ENCODE measurements around the gene LAMA2.

LAMA2 gene

GRCh38 chr6:129279343-129280292 is 396.7 kb downstream of the LAMA2 start:
- no peak for DNase-seq (ENCODE audit: low read depth)
- TF ChIP-seq MYC (IDR thresholded peaks at IDR 0.05; ENCODE audit: low read depth, low read length), result no peak
- no peak for TF ChIP-seq CTCF (IDR thresholded peaks at IDR 0.05; ENCODE audit: low read depth, low read length)
- no peak for TF ChIP-seq MAX (IDR thresholded peaks at IDR 0.05; ENCODE audit: low read depth, low read length)
- no peak for TF ChIP-seq POLR2A (IDR thresholded peaks at IDR 0.05; ENCODE audit: extremely low read depth, insufficient read length)
- no peak overlapping the region for H3K4me3 ChIP-seq (ENCODE audit: low read depth, low read length)

- no peak for DNase-seq (ENCODE audit: low read depth)
- TF ChIP-seq POLR2A (IDR thresholded peaks at IDR 0.05; ENCODE audit: extremely low read depth, insufficient read length), result no peak
- H3K4me3 ChIP-seq (ENCODE audit: low read depth, low read length), result no peak overlapping the region
These were observed 397.3 kb downstream of the LAMA2 start for GRCh38 chr6:129280293-129280644.

- no peak for DNase-seq (ENCODE audit: low read depth)
- TF ChIP-seq MYC (IDR thresholded peaks at IDR 0.05; ENCODE audit: low read depth, low read length), result no peak
- no peak for TF ChIP-seq CTCF (IDR thresholded peaks at IDR 0.05; ENCODE audit: low read depth, low read length)
- no peak for TF ChIP-seq POLR2A (IDR thresholded peaks at IDR 0.05; ENCODE audit: extremely low read depth, insufficient read length)
- no peak for TF ChIP-seq MAX (IDR thresholded peaks at IDR 0.05; ENCODE audit: low read depth, low read length)
- H3K4me3 ChIP-seq (ENCODE audit: low read depth, low read length), result no peak overlapping the region
These were observed 397.8 kb downstream of the LAMA2 start for GRCh38 chr6:129280749-129281148.

- no peak for TF ChIP-seq MAX (IDR thresholded peaks at IDR 0.05; ENCODE audit: low read depth, low read length)
- no peak for TF ChIP-seq MYC (IDR thresholded peaks at IDR 0.05; ENCODE audit: low read depth, low read length)
- TF ChIP-seq CTCF (IDR thresholded peaks at IDR 0.05; ENCODE audit: low read depth, low read length), result no peak
- TF ChIP-seq POLR2A (IDR thresholded peaks at IDR 0.05; ENCODE audit: extremely low read depth, insufficient read length), result no peak
- no peak overlapping the region for H3K4me3 ChIP-seq (ENCODE audit: low read depth, low read length)
- no peak for DNase-seq (ENCODE audit: low read depth)
These were observed 398.3 kb downstream of the LAMA2 start for GRCh38 chr6:129281168-129281796.

- no peak for DNase-seq (ENCODE audit: low read depth)
- no peak overlapping the region for H3K4me3 ChIP-seq (ENCODE audit: low read depth, low read length)
- TF ChIP-seq MYC (IDR thresholded peaks at IDR 0.05; ENCODE audit: low read depth, low read length) (no peak), CTCF (IDR thresholded peaks at IDR 0.05; ENCODE audit: low read depth, low read length) (no peak), MAX (IDR thresholded peaks at IDR 0.05; ENCODE audit: low read depth, low read length) (no peak), POLR2A (IDR thresholded peaks at IDR 0.05; ENCODE audit: extremely low read depth, insufficient read length) (no peak)
These were observed 399.1 kb downstream of the LAMA2 start for GRCh38 chr6:129282019-129282418.

GRCh38 chr6:129284225-129284624 is 401.3 kb downstream of the LAMA2 start:
- DNase-seq (ENCODE audit: low read depth), result no peak
- TF ChIP-seq POLR2A (IDR thresholded peaks at IDR 0.05; ENCODE audit: extremely low read depth, insufficient read length) (no peak), MAX (IDR thresholded peaks at IDR 0.05; ENCODE audit: low read depth, low read length) (no peak), MYC (IDR thresholded peaks at IDR 0.05; ENCODE audit: low read depth, low read length) (no peak)
- no peak overlapping the region for H3K4me3 ChIP-seq (ENCODE audit: low read depth, low read length)

All from NB4 (cell line).